Activated CD8-positive, alpha-beta memory T cell treated with anti-CD3 and anti-CD28 coated beads, Interleukin-2, amount 50 U/mL, for 48 hours (primary cell): ENCODE results near the gene TCOF1.

ENCODE experiments used
- DNase-seq: peaks from one replicate; pipeline ENCODE4 v3.0.0-alpha.2; 2020

Gene TCOF1, protein sequence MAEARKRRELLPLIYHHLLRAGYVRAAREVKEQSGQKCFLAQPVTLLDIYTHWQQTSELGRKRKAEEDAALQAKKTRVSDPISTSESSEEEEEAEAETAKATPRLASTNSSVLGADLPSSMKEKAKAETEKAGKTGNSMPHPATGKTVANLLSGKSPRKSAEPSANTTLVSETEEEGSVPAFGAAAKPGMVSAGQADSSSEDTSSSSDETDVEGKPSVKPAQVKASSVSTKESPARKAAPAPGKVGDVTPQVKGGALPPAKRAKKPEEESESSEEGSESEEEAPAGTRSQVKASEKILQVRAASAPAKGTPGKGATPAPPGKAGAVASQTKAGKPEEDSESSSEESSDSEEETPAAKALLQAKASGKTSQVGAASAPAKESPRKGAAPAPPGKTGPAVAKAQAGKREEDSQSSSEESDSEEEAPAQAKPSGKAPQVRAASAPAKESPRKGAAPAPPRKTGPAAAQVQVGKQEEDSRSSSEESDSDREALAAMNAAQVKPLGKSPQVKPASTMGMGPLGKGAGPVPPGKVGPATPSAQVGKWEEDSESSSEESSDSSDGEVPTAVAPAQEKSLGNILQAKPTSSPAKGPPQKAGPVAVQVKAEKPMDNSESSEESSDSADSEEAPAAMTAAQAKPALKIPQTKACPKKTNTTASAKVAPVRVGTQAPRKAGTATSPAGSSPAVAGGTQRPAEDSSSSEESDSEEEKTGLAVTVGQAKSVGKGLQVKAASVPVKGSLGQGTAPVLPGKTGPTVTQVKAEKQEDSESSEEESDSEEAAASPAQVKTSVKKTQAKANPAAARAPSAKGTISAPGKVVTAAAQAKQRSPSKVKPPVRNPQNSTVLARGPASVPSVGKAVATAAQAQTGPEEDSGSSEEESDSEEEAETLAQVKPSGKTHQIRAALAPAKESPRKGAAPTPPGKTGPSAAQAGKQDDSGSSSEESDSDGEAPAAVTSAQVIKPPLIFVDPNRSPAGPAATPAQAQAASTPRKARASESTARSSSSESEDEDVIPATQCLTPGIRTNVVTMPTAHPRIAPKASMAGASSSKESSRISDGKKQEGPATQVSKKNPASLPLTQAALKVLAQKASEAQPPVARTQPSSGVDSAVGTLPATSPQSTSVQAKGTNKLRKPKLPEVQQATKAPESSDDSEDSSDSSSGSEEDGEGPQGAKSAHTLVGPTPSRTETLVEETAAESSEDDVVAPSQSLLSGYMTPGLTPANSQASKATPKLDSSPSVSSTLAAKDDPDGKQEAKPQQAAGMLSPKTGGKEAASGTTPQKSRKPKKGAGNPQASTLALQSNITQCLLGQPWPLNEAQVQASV (N-terminal part only)

DNA sequence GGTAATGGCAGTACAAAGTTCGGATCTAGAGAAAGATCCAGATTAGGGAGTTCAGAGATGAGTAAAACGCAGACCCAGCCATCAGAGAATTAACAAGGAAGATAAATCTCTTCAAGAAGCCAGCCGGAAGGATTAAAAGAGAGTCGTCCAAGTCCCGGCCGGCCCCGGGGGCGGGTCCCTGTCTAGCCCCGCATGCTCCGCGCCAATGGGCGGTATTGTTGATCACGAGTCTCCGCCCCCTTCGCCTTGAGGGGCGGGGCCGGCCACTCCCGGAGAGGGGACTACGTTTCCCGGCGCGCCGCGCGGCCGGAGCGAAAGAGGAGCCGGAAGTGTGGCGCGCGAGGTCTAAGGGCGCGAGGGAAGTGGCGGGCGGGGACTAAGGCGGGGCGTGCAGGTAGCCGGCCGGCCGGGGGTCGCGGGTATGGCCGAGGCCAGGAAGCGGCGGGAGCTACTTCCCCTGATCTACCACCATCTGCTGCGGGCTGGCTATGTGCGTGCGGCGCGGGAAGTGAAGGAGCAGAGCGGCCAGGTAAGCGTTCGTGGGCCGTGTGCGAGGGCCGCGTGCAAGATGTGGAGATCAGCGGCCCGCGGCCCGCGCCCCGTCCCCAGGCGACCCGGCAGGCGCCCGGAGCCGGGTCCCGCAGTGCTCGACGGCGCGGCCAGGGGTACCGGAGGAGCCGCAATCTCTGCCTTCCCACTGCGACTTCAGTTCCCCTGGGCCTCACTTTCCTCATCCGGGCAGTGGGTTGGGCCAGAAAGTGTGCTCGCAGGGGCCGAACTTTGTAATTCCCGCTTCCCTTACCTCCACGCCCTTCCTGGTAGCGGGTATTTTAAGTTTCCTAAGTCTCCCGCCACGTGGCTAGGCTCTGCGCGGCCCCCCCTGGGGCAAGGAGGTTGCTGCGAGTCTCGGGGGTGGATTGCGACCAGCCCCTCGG lies at the start of gene TCOF1:
TSS of gene TCOF1 (plus strand) at position 372 of the 935 bp plus-strand sequence. CDS start at position 422, 50 bp downstream.
- peak; percentile 99 for DNase-seq

DNA sequence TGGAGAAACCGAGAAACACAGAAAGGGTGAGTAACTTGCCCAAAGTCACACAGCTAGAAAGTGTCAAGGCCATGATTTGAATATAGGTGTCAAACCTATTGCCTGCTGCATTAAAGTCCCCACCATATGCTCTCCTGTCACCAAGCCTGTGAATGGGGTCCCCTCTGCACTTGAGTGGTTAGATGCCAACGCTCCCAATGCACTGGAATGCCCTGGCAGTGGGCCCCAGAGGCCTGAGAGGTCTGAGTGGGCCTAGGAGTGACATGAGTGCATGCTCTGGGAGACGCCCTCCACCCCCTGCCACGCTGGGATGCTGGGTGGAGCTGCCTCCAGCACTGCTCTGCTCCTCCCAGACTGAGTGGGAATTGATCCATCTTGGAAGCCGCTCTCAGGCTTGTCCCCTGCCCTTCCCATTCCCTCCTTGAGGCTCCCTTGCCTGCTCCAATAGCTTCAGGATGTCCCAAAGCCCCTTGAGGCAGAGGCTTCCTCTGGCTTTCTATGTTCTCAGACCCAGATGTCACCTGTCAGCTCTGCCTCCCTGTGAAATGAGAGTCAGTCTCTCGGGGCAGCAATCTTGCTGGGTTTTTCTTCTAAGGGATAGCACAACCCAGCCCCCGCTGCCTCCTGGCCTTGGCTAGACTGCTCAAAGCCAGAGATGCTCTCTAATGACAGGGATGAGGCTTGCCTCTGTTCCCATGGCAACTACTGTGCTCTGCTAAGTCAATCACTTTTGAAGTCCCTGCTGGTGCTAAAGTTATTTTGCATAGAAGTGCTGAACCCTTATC lies 48.2 kb upstream of the TCOF1 start:
- no peak for DNase-seq

DNA sequence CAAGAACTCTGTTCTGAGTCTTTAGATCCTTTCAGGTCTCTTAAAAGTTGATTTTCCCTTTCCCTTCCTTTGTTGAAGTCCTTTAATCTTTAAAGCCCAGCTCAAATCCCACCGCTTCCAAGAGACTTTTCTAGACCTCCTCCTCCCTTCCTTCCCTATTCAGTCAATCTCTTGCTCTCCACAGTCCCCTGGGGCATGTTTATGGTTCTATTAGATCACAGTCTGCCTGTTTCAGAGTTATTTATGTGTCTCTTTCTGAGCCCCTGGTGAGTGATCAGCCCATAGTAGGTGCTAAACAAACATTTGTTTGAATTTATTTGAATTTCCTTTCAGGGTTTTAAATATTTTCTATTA lies 47.6 kb upstream of the TCOF1 start:
- no peak for DNase-seq

DNA sequence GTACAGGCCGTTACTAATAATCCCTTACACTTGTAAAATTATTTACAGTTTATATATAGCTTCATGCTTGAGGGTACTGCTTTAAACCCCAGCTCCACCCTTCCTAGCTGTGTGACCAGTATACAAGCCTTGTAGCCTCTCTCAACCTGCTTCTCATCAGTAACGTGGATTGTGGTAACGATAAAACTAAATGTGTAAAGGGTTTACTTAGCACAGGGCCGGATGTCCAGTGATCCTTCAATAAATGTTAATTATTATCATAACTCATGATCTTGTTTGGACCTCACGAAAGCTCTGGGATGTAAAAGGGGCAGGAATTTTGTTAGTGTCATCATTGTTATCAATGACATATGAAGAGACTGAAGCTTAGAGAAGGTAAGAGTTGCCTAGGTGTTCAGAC lies 47.3 kb upstream of the TCOF1 start:
- no peak for DNase-seq

DNA sequence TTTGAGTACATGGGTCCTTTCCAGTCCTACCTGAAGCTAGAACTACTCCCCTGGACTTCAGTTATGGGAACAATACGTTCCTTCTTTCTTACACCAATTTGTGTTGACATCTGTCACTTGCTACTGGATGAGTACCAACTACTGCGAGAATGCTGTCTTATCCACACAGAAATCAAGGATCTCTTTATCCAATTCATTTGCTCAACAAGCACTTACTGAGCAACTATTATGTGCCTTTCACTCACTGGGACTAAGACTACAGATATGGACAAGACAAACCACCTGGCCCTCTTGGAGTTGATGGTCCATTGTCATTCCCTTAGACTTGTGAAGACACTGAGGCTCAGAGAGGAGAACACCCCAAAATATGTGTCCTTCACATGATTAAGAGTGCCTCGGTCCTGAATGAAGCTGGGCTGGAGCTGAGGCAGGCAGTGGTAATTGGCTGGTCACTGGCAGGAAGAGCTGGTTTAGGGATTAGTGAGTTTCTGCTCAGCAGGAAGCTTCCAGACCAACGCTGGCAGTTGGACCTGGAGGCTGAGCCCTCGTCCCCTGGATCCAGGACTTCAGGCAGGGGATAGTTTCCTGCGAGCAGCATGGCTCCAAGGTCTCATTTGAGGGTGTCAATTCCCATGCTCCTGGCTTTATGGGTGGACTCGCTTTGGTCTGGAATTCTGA lies 46.3 kb upstream of the TCOF1 start:
- DNase-seq: no peak

DNA sequence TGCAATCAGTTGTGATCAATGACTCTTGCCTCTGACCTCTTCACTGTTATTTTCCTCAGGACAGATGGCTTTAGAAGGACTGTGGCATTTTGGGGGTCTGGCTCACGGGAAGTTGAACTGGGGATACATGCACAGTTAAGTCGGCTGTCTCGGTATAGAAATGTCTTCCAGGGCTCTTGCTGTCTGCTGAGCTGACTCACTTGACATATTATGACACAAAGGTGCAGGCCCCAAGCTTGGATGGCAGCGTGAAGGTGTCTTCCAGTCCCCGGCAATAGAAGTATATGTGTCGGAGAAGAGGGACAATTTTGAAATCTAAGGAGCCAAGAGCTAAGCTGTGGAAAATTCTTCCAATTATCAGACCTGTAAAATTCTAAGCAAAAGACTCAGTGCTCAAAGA lies 45.0 kb upstream of the TCOF1 start:
- DNase-seq: no peak

DNA sequence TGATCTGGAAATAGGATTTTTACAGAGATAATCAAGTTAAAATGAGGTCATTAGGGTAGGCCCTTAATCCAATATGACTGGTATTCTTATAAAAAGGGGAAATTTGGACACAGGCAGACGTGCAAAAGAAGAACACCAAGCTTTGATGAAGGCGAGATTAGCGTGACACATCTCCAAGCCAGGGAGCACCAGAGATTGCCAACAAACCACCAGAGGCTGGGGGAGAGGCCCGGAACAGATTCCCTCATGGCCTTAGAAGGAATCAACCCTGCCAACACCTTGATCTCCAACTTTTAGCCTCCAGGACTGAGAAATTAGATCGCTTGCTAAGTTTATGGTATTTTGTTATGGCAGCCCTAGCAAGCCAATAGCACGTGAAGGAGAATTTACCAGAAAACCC lies 44.0 kb upstream of the TCOF1 start:
- DNase-seq: no peak

DNA sequence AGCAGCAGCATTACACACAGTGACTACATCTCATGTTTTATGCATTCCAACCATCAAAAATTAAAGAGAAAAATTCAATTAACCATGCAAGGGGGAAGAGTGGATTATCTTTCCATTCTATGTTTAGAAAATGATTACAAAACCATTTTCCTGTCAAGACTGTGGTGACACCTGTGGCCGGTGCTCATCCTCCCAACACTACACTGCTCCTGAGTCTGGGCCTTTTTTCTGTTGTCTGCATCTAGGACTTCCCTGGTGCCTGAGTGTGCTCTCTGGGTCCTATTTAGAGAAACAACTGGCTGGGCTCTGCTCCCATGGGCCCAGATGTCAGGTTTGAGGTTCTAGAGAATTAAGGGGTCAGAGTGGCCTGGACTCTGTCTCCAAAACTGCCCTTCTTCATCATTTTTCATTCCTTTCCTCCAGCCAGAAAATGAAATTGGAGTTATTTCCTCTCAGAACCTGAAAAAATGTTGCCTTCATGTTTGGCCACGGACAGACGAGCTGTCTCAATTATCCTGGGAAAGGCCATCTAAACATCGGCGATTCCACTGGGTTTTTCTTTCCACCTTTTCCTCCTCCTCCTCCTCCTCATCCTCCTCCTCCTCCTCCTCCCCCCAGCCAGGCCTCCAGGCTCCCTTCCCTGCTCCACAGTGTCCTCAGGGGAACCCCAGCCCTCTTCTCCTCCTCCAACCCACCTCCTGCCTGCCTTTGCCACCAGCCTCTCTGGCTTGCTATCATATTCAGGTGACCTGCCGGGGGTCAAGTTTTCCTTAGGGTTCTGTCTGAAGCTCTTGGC lies 43.4 kb upstream of the TCOF1 start:
- no peak for DNase-seq

DNA sequence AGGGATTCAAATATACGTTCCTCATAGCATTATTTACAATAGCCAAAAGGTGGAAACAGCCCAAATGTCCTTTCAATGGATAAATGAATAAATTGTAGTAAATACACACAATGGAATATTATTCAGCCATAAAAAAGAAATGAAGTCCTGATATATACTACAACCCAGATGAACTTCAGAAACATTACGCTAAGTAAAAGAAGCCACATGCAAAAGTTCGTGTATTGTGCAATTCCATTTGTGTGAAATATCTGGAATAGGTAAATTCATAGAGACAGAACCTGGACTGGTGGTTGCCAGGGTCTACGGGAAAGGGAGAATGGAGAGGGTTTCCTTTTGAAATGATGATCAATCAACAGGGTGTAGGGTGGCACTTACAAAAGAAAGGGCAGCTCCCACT lies 42.3 kb upstream of the TCOF1 start:
- no peak for DNase-seq

DNA sequence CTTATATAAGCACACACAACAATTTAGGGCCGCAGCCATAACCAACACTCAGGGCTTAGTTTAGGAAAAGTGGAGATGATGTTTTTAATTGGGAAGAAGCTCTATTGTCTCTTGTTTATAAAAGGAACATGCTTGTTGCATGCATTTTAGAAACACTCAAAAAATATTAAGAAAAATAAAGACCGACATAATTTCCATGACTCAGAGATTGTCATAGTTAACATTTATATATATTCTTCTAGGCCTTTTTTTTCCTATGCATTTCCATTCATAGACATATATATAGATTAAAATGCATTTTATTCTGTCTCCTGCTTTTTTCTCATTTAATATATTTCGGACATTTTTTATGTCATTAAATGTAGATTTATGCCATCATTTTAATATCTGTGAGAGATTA lies 41.2 kb upstream of the TCOF1 start:
- no peak for DNase-seq

DNA sequence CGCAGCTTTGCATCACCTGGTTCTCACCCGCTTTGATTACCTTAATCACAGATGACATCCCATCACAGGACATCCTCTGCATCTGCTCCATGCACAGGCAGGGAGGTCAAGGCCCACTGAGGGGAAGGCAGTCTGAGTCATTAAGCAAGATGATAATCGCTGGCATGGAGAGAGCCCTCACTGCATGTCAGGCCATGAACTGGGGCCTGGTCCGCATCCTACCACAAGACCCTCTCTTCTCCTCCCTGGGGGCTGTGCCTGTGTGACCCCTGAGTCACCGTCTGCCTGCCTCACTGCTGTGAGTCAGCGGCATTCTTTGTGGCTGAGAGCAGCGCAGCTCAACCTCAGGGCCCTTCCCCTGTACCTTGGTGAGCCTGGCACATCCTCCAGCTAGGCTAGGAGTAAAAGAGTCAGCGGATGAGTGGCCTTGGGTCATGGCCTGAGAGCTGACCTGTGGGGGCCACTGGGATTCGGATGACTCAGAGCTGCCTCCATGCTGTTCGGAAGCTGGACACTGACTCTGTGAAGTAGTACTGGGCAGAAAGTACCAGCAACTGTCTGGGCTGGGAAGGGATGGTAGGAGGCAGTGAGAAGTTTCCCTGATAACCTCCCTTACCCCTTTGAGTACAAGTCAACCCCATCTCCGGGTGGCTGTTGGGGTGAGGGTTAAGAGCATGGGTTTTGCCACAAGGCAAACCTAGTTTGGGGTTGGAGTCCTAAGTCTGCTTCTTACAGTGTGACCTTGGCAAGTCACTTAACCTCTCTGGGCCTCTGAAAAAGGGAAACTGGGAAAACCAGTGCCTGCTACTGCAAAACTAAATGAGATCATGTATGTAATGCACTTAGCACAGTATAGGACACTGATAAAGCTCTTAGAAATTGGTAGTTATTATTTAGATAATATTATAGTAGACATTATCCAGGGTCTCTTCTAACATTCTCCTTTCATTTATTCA lies 40.2 kb upstream of the TCOF1 start:
- DNase-seq: peak; percentile 59

DNA sequence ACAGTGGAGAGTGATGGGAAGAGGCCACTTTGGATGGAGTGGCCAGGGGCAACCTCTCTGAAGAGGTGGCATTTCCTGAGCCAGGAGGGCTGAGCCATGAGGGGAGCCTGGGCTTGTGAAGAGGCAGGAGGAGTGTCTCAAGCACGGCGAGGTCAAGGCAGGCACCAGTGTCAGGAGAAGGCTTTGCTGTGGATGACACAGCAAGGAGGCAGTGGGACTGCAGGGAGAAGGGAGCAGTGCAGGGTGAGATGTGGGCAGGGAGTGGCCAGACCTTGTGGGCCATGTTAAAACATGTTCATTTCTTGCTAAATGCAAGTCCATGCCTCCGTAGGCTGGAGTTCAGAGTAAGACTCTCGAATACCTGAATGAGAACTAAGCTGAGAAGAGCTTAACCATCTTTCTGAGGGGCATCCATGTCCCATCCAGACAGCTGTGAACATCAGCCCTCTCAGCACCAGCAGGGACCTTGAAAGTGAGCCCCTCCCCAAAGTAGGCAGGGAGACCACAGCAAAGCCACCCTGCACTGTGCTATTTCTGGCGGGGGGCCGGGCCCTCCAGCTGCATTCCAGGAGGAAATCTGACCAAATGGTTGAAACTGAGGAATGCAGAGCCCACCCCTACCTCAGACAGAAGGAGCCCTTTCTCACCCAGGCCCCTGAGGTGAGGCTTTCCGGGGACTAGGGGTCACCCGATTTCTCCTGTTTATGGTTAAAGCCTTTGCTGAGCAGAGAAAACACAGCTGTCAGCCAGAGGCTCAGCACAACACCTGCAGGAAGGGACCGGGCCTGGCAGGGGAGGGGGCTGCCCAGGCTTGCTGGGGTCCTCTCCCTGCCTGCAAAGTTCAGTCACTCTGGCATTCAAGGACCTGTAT lies 38.6 kb upstream of the TCOF1 start:
- DNase-seq: no peak

DNA sequence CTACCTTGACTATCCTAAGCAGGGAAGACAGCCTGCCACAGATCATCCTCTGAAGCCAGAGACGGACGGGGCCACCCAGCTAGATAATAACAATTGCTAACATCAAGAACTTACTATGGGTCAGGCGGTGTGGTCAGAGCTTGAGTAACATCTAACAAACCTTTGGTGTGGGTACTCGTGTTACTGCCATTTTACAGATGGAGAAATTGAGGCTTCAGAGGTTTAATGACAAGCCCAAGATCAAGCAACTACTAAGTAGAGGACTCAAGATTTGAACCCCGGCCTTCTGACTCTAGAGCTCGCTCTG lies 38.1 kb upstream of the TCOF1 start:
- no peak for DNase-seq

DNA sequence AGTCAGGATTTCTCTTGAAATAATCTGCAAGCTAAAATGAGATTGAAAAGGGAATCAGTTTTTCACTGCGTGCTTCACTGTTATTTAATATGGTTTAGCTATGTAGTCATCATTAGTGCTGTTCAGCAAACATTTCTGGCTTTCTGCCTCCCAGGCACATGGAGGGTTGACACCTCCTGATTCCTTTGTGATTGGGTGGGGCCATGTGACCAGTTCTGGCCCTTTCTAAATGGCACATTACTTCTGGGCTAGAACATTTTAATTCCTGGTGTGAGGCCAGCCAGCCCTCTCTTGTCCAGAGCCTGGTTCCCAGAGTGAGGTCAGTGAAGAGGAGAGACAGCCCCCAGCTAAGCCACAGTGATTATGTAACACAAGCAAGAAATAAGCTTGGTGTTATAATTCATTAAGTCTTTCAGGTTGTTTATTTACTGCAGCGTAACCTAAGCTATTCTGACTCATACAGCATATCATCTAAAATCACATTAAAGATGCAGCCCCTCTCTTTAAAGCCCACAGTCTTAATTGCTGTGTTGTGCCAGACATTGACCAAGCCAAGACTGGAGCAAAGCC lies 37.4 kb upstream of the TCOF1 start:
- no peak for DNase-seq

DNA sequence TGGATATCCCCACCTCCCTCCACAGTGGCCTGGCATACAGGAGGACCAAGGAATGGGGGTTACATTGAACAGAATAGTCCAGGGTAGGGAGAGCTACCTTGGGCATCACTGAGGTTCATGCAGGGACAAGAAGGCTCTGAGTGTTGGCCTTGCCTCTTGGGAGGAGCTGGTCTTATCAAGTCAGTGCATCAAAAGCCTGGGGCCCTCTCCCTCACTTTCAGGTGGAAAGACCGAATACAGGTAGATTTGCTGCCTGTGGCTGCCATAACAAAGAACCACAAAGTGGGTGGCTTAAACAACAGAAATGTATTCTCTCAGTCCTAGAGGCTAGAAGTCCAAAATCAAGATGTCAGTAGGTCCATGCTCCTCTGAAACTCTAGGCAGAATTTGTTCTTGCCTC lies 36.3 kb upstream of the TCOF1 start:
- no peak for DNase-seq

DNA sequence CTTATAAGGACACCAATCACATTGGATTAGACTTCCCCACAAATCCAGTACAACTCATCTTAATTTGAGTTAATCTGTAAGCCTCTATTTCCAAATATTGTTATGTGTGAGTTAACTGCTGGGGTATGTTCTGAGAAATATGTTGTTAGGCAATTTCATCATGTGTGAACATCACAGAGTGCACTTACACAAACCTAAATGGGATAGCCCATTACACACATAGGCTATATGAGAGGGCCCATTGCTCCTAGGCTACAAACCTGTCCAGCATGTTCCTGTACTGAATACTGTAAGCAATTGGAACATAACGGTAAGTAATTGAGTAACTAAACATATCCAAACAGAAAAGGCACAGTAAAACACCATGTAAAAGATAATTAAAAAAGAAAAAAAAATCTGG lies 35.7 kb upstream of the TCOF1 start:
- no peak for DNase-seq

DNA sequence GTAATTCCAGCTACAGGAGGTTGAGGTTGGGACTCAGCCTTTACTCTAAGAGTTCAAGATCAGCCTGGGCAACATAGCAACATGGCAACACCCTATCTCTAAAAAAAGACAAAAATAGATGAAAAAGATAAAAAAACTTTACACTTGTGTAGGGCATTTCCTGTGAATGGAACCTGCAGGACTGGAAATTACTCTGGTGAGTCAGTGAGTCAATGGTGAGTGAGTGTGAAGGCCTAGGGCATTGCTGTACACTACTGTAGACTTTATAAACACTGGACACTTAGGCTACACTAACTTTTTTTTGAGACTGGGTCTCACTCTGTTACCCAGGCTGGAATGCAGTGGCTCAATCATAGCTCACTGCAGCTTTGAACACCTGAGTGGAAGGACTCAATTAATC lies 35.3 kb upstream of the TCOF1 start:
- no peak for DNase-seq
